ENCODE data around the gene FOXB2. TPM values are rescaled to one million over a fixed set of nuclear protein-coding genes. Genes with fewer than 3 reads are reported as not detected.

Gene FOXB2
- total and polyA plus RNA-seq, 2 donors (not counting 3 experiments of a cell fraction or from before 2014, with no cell fraction given) = not detected

GRCh38 chr9:77010527-77010926 is 8.9 kb upstream of the FOXB2 start:
- FAIRE-seq (no peak), DNase-seq (ENCODE audit: low read depth, low spot score) (no peak)
- Histone ChIP-seq H4K20me1 (replicated peaks; ENCODE audit: control insufficient read depth, extremely low read depth, insufficient read depth, low read length) (no peaks in the 10 kb centered on the region), H2AFZ (ENCODE audit: low read depth, low read length) (no peak overlapping the region), H3K4me2 (ENCODE audit: insufficient read depth, low read length) (no peak overlapping the region), H3K79me2 (ENCODE audit: control insufficient read depth, insufficient read depth, low read length) (no peaks in the 10 kb centered on the region), H3K9ac (replicated peaks; ENCODE audit: extremely low read depth, insufficient read depth, low read length) (no peak overlapping the region), H3K9me1 (replicated peaks; ENCODE audit: control insufficient read depth, extremely low read depth, insufficient read depth, low read length) (no peaks in the 10 kb centered on the region), H3K9me3 (replicated peaks; ENCODE audit: control insufficient read depth, insufficient read depth, low read length) (no peaks in the 10 kb centered on the region), H3K36me3 (ENCODE audit: control insufficient read depth in 2 of 2, extremely low read depth in 1 of 2, insufficient read depth in 2 of 2, low read length in 2 of 2) (no peaks in the 10 kb centered on the region), H3K27ac (ENCODE audit: insufficient read depth, low read depth, low read length) (no peak overlapping the region), H3K4me3 (replicated peaks in 1 of 3; ENCODE audit: insufficient read depth in 1 of 3, low read depth in 1 of 3, low read length in 3 of 3) (no peak overlapping the region), H3K4me1 (ENCODE audit: control insufficient read depth, extremely low read depth, insufficient read depth, low read length) (peaks cover 7% of the 10 kb centered on the region), H3K27me3 (ENCODE audit: control insufficient read depth in 2 of 2, insufficient read depth in 2 of 2, low read length in 2 of 2) (peaks cover 54 to 74% of the 10 kb centered on the region in 2 experiments)
- ChIA-PET CTCF (interaction anchor here (0.6 to 3.9 kb wide), 5 partner anchors 15 to 1102 kb away, joined by 4 to 58 read pairs (median 4); no protein-coding TSS in a partner anchor), POLR2A (no interaction called here)
- intact Hi-C loops (cut with micrococcal nuclease) = loop anchor here (10.0 kb wide), 1 partner anchor 556 kb away; the partner anchor contains the start of gene GCNT1
- BruUV-seq (replicated peaks) = no TSS peak
- dilution Hi-C loops (cut with MboI; ENCODE audit: extremely low pct_ligation_motif_present, low sequenced_read_pairs) = no loop called here
- TF ChIP-seq, protein P1, sequence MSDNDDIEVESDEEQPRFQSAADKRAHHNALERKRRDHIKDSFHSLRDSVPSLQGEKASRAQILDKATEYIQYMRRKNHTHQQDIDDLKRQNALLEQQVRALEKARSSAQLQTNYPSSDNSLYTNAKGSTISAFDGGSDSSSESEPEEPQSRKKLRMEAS (IDR thresholded peaks at IDR 0.05; ENCODE audit: insufficient read depth, insufficient read length) = no peak
- TF ChIP-seq POLR2AphosphoS5 (IDR thresholded peaks at IDR 0.05; ENCODE audit: insufficient read depth, low read depth, low read length) (no peak), FOS (IDR thresholded peaks at IDR 0.05; ENCODE audit: borderline replicate concordance, insufficient read depth, low read length) (no peak), EZH2 (IDR thresholded peaks at IDR 0.05; ENCODE audit: borderline replicate concordance, low read depth, low read length, severe bottlenecking) (no peak), MYC (IDR thresholded peaks at IDR 0.05; ENCODE audit: low read depth, low read length) (no peak), JUN (IDR thresholded peaks at IDR 0.05; ENCODE audit: borderline replicate concordance, insufficient read depth, insufficient read length, low read depth) (no peak), POLR2A (IDR thresholded peaks at IDR 0.05; ENCODE audit: low read depth, low read length) (no peak), GATA2 (IDR thresholded peaks at IDR 0.05; ENCODE audit: insufficient read depth, insufficient read length, low read depth, low read length) (no peak)
- TF ChIP-seq, protein P2, sequence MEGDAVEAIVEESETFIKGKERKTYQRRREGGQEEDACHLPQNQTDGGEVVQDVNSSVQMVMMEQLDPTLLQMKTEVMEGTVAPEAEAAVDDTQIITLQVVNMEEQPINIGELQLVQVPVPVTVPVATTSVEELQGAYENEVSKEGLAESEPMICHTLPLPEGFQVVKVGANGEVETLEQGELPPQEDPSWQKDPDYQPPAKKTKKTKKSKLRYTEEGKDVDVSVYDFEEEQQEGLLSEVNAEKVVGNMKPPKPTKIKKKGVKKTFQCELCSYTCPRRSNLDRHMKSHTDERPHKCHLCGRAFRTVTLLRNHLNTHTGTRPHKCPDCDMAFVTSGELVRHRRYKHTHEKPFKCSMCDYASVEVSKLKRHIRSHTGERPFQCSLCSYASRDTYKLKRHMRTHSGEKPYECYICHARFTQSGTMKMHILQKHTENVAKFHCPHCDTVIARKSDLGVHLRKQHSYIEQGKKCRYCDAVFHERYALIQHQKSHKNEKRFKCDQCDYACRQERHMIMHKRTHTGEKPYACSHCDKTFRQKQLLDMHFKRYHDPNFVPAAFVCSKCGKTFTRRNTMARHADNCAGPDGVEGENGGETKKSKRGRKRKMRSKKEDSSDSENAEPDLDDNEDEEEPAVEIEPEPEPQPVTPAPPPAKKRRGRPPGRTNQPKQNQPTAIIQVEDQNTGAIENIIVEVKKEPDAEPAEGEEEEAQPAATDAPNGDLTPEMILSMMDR (IDR thresholded peaks at IDR 0.05; ENCODE audit: extremely low read depth in 1 of 2, insufficient read depth in 1 of 2, low read depth in 1 of 2, low read length in 2 of 2) = no peak
